Endothelial cell of umbilical vein (primary cell): ENCODE measurements around the gene SKIC8. TPM values are rescaled to one million over a fixed set of nuclear protein-coding genes. Genes with fewer than 3 reads are reported as not detected.

Experiments used
- BruUV-seq: library from RNA; stranded (reverse); fragments of 400-500 nt; replicated peaks from 2 replicates; lab custom pipeline; 2021; lab: Mats Ljungman, UMichigan
- CTCF ChIA-PET: fragments of 300-600, 350-600 bp; sonication (Branson Sonifier 250); formaldehyde crosslinking; loops from one replicate; lab custom pipeline; 2021; ENCODE audit warnings: antibody characterized with exemption, inconsistent platforms; lab: Charles Lee
- POLR2A ChIA-PET: fragments of 300-600, 350-600 bp; sonication (Branson Sonifier 250); formaldehyde crosslinking; loops from one replicate; lab custom pipeline; 2021; ENCODE audit warnings: antibody characterized with exemption, inconsistent platforms; lab: Charles Lee
- DNase-seq: peaks from one replicate; pipeline ENCODE4 v3.0.0-alpha.2; 2011; ENCODE audit warnings: low read depth, low spot score
- FAIRE-seq: peaks from 2 replicates; lab custom pipeline; 2011; peaks lifted over from hg19 to GRCh38; lab: Jason Lieb, UNC
- H2AFZ ChIP-seq: 2 replicates; pipeline ENCODE4 v1.6.0; 2012; ENCODE audit warnings: low read depth, low read length, control low read depth, inconsistent platforms
- H3K27ac ChIP-seq: 2 replicates; pipeline ENCODE4 v1.5.1; 2011; ENCODE audit warnings: low read depth, mild to moderate bottlenecking, control low read depth, low read length, moderate library complexity; ENCODE audit not compliant: insufficient read depth
- H3K27me3 ChIP-seq, 2 experiments: 2 replicates each; pipeline versions ENCODE4 v1.6.0 to v1.6.1; 2011; ENCODE audit warnings: low read length in 2 of 2, mixed read lengths in 1 of 2; ENCODE audit not compliant: control insufficient read depth in 2 of 2, insufficient read depth in 2 of 2
- H3K36me3 ChIP-seq, 2 experiments: 2 replicates in 1 of 2; 3 replicates in 1 of 2; pipeline ENCODE4 v1.5.1; 2011; ENCODE audit warnings: low read length in 2 of 2, mild to moderate bottlenecking in 1 of 2, moderate library complexity in 1 of 2; ENCODE audit not compliant: control insufficient read depth in 2 of 2, insufficient read depth in 2 of 2; ENCODE audit errors: extremely low read depth in 1 of 2
- H3K4me1 ChIP-seq: 3 replicates; pipeline ENCODE4 v1.5.1; 2011; ENCODE audit warnings: mild to moderate bottlenecking, low read length; ENCODE audit not compliant: control insufficient read depth, insufficient read depth; ENCODE audit errors: extremely low read depth
- H3K4me2 ChIP-seq: 2 replicates; pipeline ENCODE4 v1.6.1; 2011; ENCODE audit warnings: low read length, control low read depth, mixed read lengths; ENCODE audit not compliant: insufficient read depth
- H3K4me3 ChIP-seq, 3 experiments: fragments of 200-600 bp in 1 of 3; sonication (generic), shearing (Covaris generic) in 1 of 3; replicated peaks in 1 of 3; 2 replicates each; pipeline ENCODE4 v1.5.1; 2011 to 2016; ENCODE audit warnings: control low read depth in 3 of 3, low read length in 3 of 3, mild to moderate bottlenecking in 2 of 3, inconsistent platforms in 1 of 3, low read depth in 1 of 3, moderate library complexity in 1 of 3; ENCODE audit not compliant: insufficient read depth in 1 of 3
- H3K79me2 ChIP-seq: 2 replicates; pipeline ENCODE4 v1.6.0; 2012; ENCODE audit warnings: low read length, inconsistent platforms; ENCODE audit not compliant: control insufficient read depth, insufficient read depth
- H3K9ac ChIP-seq: replicated peaks from 2 replicates; pipeline ENCODE3; 2011; ENCODE audit warnings: low read length, control low read depth; ENCODE audit not compliant: insufficient read depth; ENCODE audit errors: extremely low read depth
- H3K9me1 ChIP-seq: replicated peaks from 3 replicates; pipeline ENCODE4 v1.6.0; 2011; ENCODE audit warnings: mild to moderate bottlenecking, low read length; ENCODE audit not compliant: control insufficient read depth, insufficient read depth; ENCODE audit errors: extremely low read depth
- H3K9me3 ChIP-seq: replicated peaks from 2 replicates; pipeline ENCODE4 v1.5.1; 2012; ENCODE audit warnings: low read length, inconsistent platforms; ENCODE audit not compliant: control insufficient read depth, insufficient read depth
- H4K20me1 ChIP-seq: replicated peaks from 2 replicates; pipeline ENCODE3; 2011; ENCODE audit warnings: mild to moderate bottlenecking, low read length; ENCODE audit not compliant: control insufficient read depth, insufficient read depth; ENCODE audit errors: extremely low read depth
- CTCF ChIP-seq, 2 donors: IDR thresholded peaks; 1 replicate in 1 of 2; 2 replicates in 1 of 2; pipeline ENCODE4 v1.5.1; 2011; ENCODE audit warnings: low read length in 2 of 2, mild to moderate bottlenecking in 2 of 2, moderate library complexity in 2 of 2, control low read depth in 1 of 2, inconsistent platforms in 1 of 2, low read depth in 1 of 2; ENCODE audit not compliant: insufficient read depth in 1 of 2; ENCODE audit errors: extremely low read depth in 1 of 2
- EZH2 ChIP-seq: IDR thresholded peaks from 2 replicates; pipeline ENCODE4 v1.6.1; 2012; ENCODE audit warnings: borderline replicate concordance, low read depth, mild to moderate bottlenecking, moderate library complexity, low read length, inconsistent platforms; ENCODE audit not compliant: severe bottlenecking
- FOS ChIP-seq: IDR thresholded peaks from 2 replicates; pipeline ENCODE4 v1.6.1; 2011; ENCODE audit warnings: mild to moderate bottlenecking, low read length, moderate library complexity, borderline replicate concordance; ENCODE audit not compliant: insufficient read depth
- GATA2 ChIP-seq: IDR thresholded peaks from 2 replicates; pipeline ENCODE4 v1.7.0; 2011; ENCODE audit warnings: low read depth, mild to moderate bottlenecking, moderate library complexity, mixed read lengths, low read length; ENCODE audit not compliant: insufficient read length, insufficient read depth
- JUN ChIP-seq: IDR thresholded peaks from 2 replicates; pipeline ENCODE4 v1.6.1; 2011; ENCODE audit warnings: borderline replicate concordance, low read depth; ENCODE audit not compliant: insufficient read length, insufficient read depth
- MYC ChIP-seq: IDR thresholded peaks from one replicate; pipeline ENCODE4 v1.6.1; 2011; ENCODE audit warnings: mild to moderate bottlenecking, low read depth, low read length
- POLR2A ChIP-seq: IDR thresholded peaks from 2 replicates; pipeline ENCODE4 v1.6.1; 2012; ENCODE audit warnings: low read depth, mild to moderate bottlenecking, control low read depth, low read length
- POLR2AphosphoS5 ChIP-seq: IDR thresholded peaks from 2 replicates; pipeline ENCODE4 v1.6.1; 2012; ENCODE audit warnings: low read depth, mild to moderate bottlenecking, control low read depth, low read length, moderate library complexity; ENCODE audit not compliant: insufficient read depth
- dilution Hi-C: fragments of 300-500 bp; cut with MboI; formaldehyde crosslinking; loops from one replicate; pipeline ENCODE4 v1.15.0; 2019; ENCODE audit warnings: low sequenced_read_pairs; ENCODE audit not compliant: extremely low pct_ligation_motif_present
- intact Hi-C: fragments of 100-400 bp; cut with micrococcal nuclease; formaldehyde crosslinking; loops from one replicate; pipeline ENCODE4 v1.10.0; 2022
- polyA plus RNA-seq, 4 experiments: library from polyadenylated mRNA; depleted of rRNA in 3 of 4; stranded (reverse) in 3 of 4; unstranded in 1 of 4; fragments of >200 nt; gene quantifications; 2 replicates each; pipeline versions ENCODE4 v1.2.1 to v1.2.3, GENCODE V29; 2011 to 2012; ENCODE audit warnings: missing spikeins in 1 of 4
- total RNA-seq: library from RNA; stranded (reverse); gene quantifications from 2 replicates; pipeline ENCODE4 v1.2.3, GENCODE V29; 2021
- TF ChIP-seq, protein P1 (sequence below): IDR thresholded peaks from 2 replicates; pipeline ENCODE4 v1.6.1; 2011; ENCODE audit not compliant: insufficient read depth, insufficient read length

The SKIC8 gene
- total and polyA plus RNA-seq, 2 donors (not counting 3 experiments of a cell fraction or from before 2014, with no cell fraction given), result 49.7 to 95.0 TPM

- Histone ChIP-seq H3K36me3 (no peaks in the 10 kb centered on the region), H2AFZ (no peak overlapping the region), H3K9me1 (no peaks in the 10 kb centered on the region), H3K27me3 (peaks cover 38 to 53% of the 10 kb centered on the region in 2 experiments), H3K4me2 (no peak overlapping the region), H3K9ac (no peak overlapping the region), H3K9me3 (no peaks in the 10 kb centered on the region), H3K27ac (no peak overlapping the region), H4K20me1 (no peaks in the 10 kb centered on the region), H3K79me2 (no peaks in the 10 kb centered on the region), H3K4me3 (no peak overlapping the region), H3K4me1 (no peaks in the 10 kb centered on the region)
- ChIA-PET POLR2A (no interaction called here), CTCF (interaction anchor here (0.8 to 1.8 kb wide), 7 partner anchors 8 to 75 kb away, joined by 3 to 4 read pairs (median 4); partner anchors contain the start of gene SKIC8)
- intact Hi-C loops (no loop called here), dilution Hi-C loops (no loop called here)
- DNase-seq (no peak), FAIRE-seq (peak; percentile 21)
- BruUV-seq, result no TSS peak
- TF ChIP-seq, protein P1, sequence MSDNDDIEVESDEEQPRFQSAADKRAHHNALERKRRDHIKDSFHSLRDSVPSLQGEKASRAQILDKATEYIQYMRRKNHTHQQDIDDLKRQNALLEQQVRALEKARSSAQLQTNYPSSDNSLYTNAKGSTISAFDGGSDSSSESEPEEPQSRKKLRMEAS, result no peak
- no peak for TF ChIP-seq MYC
- no peak for TF ChIP-seq FOS
- TF ChIP-seq POLR2AphosphoS5, result no peak
- no peak for TF ChIP-seq CTCF (IDR thresholded peaks at IDR 0.05; ENCODE audit: extremely low read depth in 1 of 2, insufficient read depth in 1 of 2, low read depth in 1 of 2, low read length in 2 of 2)
- no peak for TF ChIP-seq EZH2
- TF ChIP-seq JUN, result no peak
- no peak for TF ChIP-seq GATA2
- TF ChIP-seq POLR2A, result no peak
These were observed 46.2 kb upstream of the SKIC8 start for GRCh38 chr15:78345396-78346125.
